Dendritic cell treated with granulocyte-macrophage colony-stimulating factor and Interleukin-4, amounts not matched to agents 40 ng/mL and 50 ng/mL, for 4 days (primary cell): Measurements from ENCODE around the gene ANKRD30A.
"Not testable (repeated sequence)": the region's sequence is repeated elsewhere in the genome, so short reads cannot be mapped to it uniquely, and the experiment has no call there.

Source experiments
- H3K27ac Mint-ChIP-seq: one replicate; pipeline ENCODE4 v1.8.0; 2022; ENCODE audit warnings: mild to moderate bottlenecking, mixed read lengths
- H3K27me3 Mint-ChIP-seq: one replicate; pipeline ENCODE4 v1.8.0; 2022; ENCODE audit warnings: mild to moderate bottlenecking, mixed read lengths
- H3K36me3 Mint-ChIP-seq: one replicate; pipeline ENCODE4 v1.8.0; 2022; ENCODE audit warnings: low read depth, mixed read lengths
- H3K4me1 Mint-ChIP-seq: one replicate; pipeline ENCODE4 v1.8.0; 2022; ENCODE audit warnings: low read depth, mixed read lengths
- H3K4me3 Mint-ChIP-seq: one replicate; pipeline ENCODE4 v1.8.0; 2022; ENCODE audit warnings: mild to moderate bottlenecking, moderate library complexity, mixed read lengths
- H3K9me3 Mint-ChIP-seq: one replicate; pipeline ENCODE4 v1.8.0; 2022; ENCODE audit warnings: mixed read lengths
- intact Hi-C: fragments of 100-400 bp; cut with micrococcal nuclease; formaldehyde crosslinking; loops from one replicate; pipeline ENCODE4 v1.15.0; 2022

Gene ANKRD30A

DNA sequence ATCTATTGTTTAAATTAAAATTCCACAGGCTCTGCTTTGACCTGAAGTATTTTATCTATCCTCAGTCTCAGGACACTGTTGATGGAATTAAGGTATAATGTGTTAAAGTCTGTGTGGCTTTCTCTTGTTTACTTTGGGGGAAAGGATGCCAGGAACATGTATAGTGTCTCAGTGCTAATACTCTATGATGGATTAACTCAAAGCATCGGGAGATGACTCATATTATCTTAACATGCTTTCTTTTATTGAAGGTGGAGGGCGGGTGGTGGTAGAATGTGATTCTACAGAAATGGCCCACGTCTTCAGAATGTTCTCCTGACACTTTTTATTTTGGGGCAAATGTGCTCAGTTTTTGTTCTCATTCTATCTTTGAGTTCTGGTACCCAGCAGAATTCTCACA, 189.0 kb downstream of the ANKRD30A start:
- Mint-ChIP-seq H3K4me3 (no peak overlapping the region), H3K4me1 (no peaks in the 10 kb centered on the region), H3K9me3 (peaks cover 22% of the 10 kb centered on the region), H3K27me3 (no peaks in the 10 kb centered on the region), H3K27ac (no peak overlapping the region), H3K36me3 (no peaks in the 10 kb centered on the region)
- intact Hi-C loops, result no loop called here

- Mint-ChIP-seq H3K27me3 (no peaks in the 10 kb centered on the region), H3K9me3 (peaks cover 18% of the 10 kb centered on the region), H3K4me1 (no peaks in the 10 kb centered on the region), H3K4me3 (no peak overlapping the region), H3K27ac (no peak overlapping the region), H3K36me3 (no peaks in the 10 kb centered on the region)
- intact Hi-C loops, result no loop called here
Observed at GRCh38 chr10:37314862-37315261, 189.5 kb downstream of the ANKRD30A start.

GRCh38 chr10:37344413-37344812, 219.0 kb downstream of the ANKRD30A start:
- H3K27me3 Mint-ChIP-seq, result no peaks in the 10 kb centered on the region
- no peaks in the 10 kb centered on the region for H3K36me3 Mint-ChIP-seq
- peaks cover 66% of the 10 kb centered on the region for H3K9me3 Mint-ChIP-seq
- intact Hi-C loops, result no loop called here
- no peak overlapping the region for H3K27ac Mint-ChIP-seq
- H3K4me1 Mint-ChIP-seq, result no peaks in the 10 kb centered on the region
- no peak overlapping the region for H3K4me3 Mint-ChIP-seq

- no peak overlapping the region for H3K4me3 Mint-ChIP-seq
- intact Hi-C loops, result no loop called here
- no peaks in the 10 kb centered on the region for H3K27me3 Mint-ChIP-seq
- H3K27ac Mint-ChIP-seq, result no peak overlapping the region
- H3K36me3 Mint-ChIP-seq, result no peaks in the 10 kb centered on the region
- peaks cover 81% of the 10 kb centered on the region for H3K9me3 Mint-ChIP-seq
- H3K4me1 Mint-ChIP-seq, result no peaks in the 10 kb centered on the region
Observed at GRCh38 chr10:37379991-37380390, 254.6 kb downstream of the ANKRD30A start.

DNA sequence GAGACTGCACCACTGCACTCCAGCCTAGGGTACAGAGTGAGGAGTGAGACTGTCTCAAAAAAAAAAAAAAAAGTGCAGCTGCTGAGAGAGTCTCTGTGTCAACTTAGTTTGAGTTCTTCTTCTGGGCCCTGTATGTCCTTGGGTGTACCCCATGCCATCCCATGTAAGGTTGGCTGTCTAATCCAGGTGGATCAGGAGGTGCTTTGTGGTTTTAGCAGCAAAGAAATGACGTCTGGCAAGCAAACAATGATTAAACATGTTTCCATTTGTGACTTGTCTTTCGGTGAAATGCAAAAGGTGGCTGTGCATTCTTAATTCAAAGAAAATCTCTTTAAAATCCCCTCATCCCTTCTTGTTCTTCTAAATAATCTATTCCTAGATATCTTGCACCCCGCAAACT, 255.9 kb downstream of the ANKRD30A start:
- Mint-ChIP-seq H3K27me3 (no peaks in the 10 kb centered on the region), H3K4me3 (no peak overlapping the region), H3K27ac (no peak overlapping the region), H3K4me1 (no peaks in the 10 kb centered on the region), H3K36me3 (no peaks in the 10 kb centered on the region), H3K9me3 (peaks cover 85% of the 10 kb centered on the region)
- intact Hi-C loops, result no loop called here

DNA sequence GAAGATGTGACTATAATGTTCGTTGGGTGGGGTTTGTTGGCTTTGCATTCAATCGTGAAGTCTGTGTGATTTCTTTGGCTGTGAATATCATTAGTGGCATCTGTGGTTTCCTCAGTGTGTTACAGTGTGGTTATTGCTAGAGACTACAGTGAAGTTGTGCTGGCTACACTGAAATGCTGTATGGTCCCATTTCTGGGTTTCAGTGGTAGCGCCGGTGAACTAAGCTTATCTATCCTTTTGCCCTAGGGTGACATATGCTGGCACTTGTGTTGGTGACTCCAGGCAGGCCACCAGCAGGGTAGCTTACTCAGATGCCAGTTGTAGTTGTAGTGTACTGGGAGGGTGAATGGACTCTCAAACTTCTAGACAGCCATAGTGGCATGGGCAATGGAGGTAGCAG, 259.5 kb downstream of the ANKRD30A start:
- H3K4me1 Mint-ChIP-seq, result no peaks in the 10 kb centered on the region
- peaks cover 66% of the 10 kb centered on the region for H3K9me3 Mint-ChIP-seq
- H3K4me3 Mint-ChIP-seq, result no peak overlapping the region
- H3K27ac Mint-ChIP-seq, result no peak overlapping the region
- H3K27me3 Mint-ChIP-seq, result no peaks in the 10 kb centered on the region
- H3K36me3 Mint-ChIP-seq, result no peaks in the 10 kb centered on the region
- intact Hi-C loops, result no loop called here

GRCh38 chr10:37390926-37391325, 265.5 kb downstream of the ANKRD30A start:
- Mint-ChIP-seq H3K27me3 (no peaks in the 10 kb centered on the region), H3K4me3 (no peak overlapping the region), H3K9me3 (peaks cover 56% of the 10 kb centered on the region), H3K27ac (no peak overlapping the region), H3K36me3 (no peaks in the 10 kb centered on the region), H3K4me1 (no peaks in the 10 kb centered on the region)
- intact Hi-C loops, result no loop called here

- H3K4me1 Mint-ChIP-seq, intact Hi-C loops, H3K36me3 Mint-ChIP-seq, H3K27me3 Mint-ChIP-seq, H3K4me3 Mint-ChIP-seq, H3K27ac Mint-ChIP-seq: not testable (repeated sequence)
- peaks cover 80% of the 10 kb centered on the region for H3K9me3 Mint-ChIP-seq
Observed at GRCh38 chr10:37400774-37401173, 275.4 kb downstream of the ANKRD30A start.

DNA sequence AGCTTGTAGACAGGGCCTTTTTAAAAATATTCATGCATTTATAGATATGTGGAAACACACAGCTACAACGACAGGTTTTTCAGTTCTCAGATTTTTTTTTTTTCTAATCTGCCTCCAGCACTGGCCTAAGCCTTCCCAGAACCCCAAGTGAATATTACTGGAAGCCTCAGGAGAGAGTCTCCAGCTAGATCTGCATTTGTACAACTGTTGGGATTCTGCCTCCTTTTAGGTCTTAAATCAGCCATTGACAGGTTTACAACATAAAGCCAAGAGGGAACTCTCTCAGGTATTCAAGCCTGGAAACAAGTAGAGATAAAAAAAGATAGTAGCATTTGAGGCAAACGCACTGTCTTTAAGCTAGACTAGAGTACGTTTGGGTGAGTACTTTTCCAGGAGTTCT, 275.8 kb downstream of the ANKRD30A start:
- H3K4me1 Mint-ChIP-seq, result no peaks in the 10 kb centered on the region
- H3K27ac Mint-ChIP-seq, result no peak overlapping the region
- H3K9me3 Mint-ChIP-seq, result peaks cover 75% of the 10 kb centered on the region
- no peaks in the 10 kb centered on the region for H3K36me3 Mint-ChIP-seq
- H3K4me3 Mint-ChIP-seq, result no peak overlapping the region
- intact Hi-C loops, result no loop called here
- no peaks in the 10 kb centered on the region for H3K27me3 Mint-ChIP-seq

GRCh38 chr10:37403776-37404175, 278.4 kb downstream of the ANKRD30A start:
- no peaks in the 10 kb centered on the region for H3K36me3 Mint-ChIP-seq
- H3K27ac Mint-ChIP-seq, result no peak overlapping the region
- no peaks in the 10 kb centered on the region for H3K27me3 Mint-ChIP-seq
- intact Hi-C loops, result no loop called here
- no peaks in the 10 kb centered on the region for H3K4me1 Mint-ChIP-seq
- H3K4me3 Mint-ChIP-seq, result no peak overlapping the region
- peaks cover 64% of the 10 kb centered on the region for H3K9me3 Mint-ChIP-seq
